ENCODE measurements around the gene KCNA2. TPM values are rescaled to one million over a fixed set of nuclear protein-coding genes. Genes with fewer than 3 reads are reported as not detected.

KCNA2 gene
- total RNA-seq, 1 experiment from 2014 or later = not detected

DNA sequence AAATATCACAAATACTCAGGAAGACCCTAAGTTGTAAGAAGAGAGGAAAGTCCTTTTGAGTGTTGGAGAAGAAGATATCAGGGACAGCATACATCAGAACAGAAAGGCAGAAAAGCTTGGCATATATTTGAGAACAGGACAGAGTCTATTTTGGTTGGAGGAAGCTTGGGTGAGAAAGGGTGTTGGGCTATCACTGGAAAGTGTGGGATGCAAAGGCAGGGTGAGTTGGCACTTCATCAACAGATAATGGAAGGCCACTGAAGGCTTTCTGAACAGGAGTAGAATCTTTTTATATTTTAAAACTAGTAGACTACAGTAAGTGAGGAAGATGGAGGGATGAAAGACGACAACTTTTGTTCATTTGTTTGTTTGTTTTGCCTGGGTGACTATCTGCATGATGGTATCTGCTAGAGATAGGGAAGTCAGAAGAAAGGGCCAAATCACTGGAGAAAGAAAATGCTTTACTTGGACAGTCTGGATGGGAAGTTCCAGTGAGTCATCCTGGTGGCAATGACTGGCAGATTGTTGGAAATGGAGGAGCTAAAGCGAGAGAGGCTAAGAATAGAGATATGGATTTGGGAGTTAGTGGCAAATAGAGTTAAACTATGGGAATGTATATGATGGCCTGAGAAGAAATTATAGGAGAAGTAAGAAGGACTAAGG, 33.7 kb upstream of the KCNA2 start:
- H3K4me3 ChIP-seq (ENCODE audit: low read length) = no peak overlapping the region
- H3K36me3 ChIP-seq (ENCODE audit: insufficient read depth, low read length) = no peaks in the 10 kb centered on the region
- H3K27ac ChIP-seq (ENCODE audit: low read length) = no peak overlapping the region
- no peaks in the 10 kb centered on the region for H3K4me1 ChIP-seq (ENCODE audit: low read length)
- H2AFZ ChIP-seq (ENCODE audit: low read length) = no peak overlapping the region
- no peaks in the 10 kb centered on the region for H4K20me1 ChIP-seq (ENCODE audit: insufficient read depth, low read depth, low read length)
- no peaks in the 10 kb centered on the region for H3K9me2 ChIP-seq (replicated peaks; ENCODE audit: insufficient read depth, low read length)
- H3K27me3 ChIP-seq (ENCODE audit: low read length) = no peaks in the 10 kb centered on the region
- H3K4me2 ChIP-seq (ENCODE audit: low read depth, low read length, poor library complexity, severe bottlenecking) = no peak overlapping the region
- no peak overlapping the region for H3K9ac ChIP-seq (ENCODE audit: low read length)
- DNase-seq = no peak
- no peaks in the 10 kb centered on the region for H3K79me2 ChIP-seq (ENCODE audit: low read length)
- no peaks in the 10 kb centered on the region for H3K9me3 ChIP-seq (ENCODE audit: low read length)

DNA sequence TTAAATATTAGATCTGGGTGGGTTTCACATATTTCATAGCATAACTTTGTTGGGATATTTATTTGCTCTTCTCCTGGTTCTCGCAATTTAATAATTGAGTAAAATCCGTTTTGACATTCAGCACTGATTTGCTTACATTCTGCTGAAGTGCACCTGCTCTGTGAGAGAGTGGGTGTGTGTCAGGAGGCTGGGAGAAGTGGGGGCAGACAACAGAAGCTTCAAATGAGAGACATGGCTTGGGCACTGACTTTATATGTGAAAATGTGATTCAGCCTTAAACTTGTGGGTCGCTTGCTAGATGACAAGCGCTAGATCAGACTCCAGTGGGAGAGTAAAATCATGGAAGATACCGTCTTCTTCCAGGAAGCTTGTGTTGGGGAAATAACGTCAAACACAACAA, 32.4 kb upstream of the KCNA2 start:
- H3K4me1 ChIP-seq (ENCODE audit: low read length) = no peaks in the 10 kb centered on the region
- H3K4me2 ChIP-seq (ENCODE audit: low read depth, low read length, poor library complexity, severe bottlenecking) = no peak overlapping the region
- H3K36me3 ChIP-seq (ENCODE audit: insufficient read depth, low read length) = no peaks in the 10 kb centered on the region
- H3K9ac ChIP-seq (ENCODE audit: low read length) = no peak overlapping the region
- no peaks in the 10 kb centered on the region for H3K9me2 ChIP-seq (replicated peaks; ENCODE audit: insufficient read depth, low read length)
- H3K27ac ChIP-seq (ENCODE audit: low read length) = no peak overlapping the region
- H3K4me3 ChIP-seq (ENCODE audit: low read length) = no peak overlapping the region
- H4K20me1 ChIP-seq (ENCODE audit: insufficient read depth, low read depth, low read length) = no peaks in the 10 kb centered on the region
- no peaks in the 10 kb centered on the region for H3K9me3 ChIP-seq (ENCODE audit: low read length)
- H3K27me3 ChIP-seq (ENCODE audit: low read length) = no peaks in the 10 kb centered on the region
- DNase-seq = no peak
- no peak overlapping the region for H2AFZ ChIP-seq (ENCODE audit: low read length)
- H3K79me2 ChIP-seq (ENCODE audit: low read length) = no peaks in the 10 kb centered on the region

DNA sequence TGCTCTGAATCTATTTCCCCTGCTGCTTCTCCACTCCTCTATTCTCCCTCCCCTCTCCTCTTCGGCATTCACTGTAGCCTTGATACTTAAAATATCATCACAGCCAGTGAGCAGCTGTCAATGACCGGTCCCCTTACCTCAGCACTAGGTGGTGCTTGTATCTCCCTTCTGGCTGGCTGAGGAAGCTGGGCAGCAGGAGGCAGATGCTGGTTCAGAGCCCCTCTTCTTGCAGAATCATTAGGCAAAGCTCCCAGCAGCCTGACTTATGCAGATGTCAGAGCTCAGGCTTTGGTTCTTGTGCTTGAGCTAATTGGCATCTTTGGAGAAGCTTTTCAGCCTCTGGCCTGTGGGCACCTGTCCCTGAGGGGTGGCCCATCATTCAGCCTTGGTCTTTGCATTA, 31.9 kb upstream of the KCNA2 start:
- no peak overlapping the region for H3K4me3 ChIP-seq (ENCODE audit: low read length)

DNA sequence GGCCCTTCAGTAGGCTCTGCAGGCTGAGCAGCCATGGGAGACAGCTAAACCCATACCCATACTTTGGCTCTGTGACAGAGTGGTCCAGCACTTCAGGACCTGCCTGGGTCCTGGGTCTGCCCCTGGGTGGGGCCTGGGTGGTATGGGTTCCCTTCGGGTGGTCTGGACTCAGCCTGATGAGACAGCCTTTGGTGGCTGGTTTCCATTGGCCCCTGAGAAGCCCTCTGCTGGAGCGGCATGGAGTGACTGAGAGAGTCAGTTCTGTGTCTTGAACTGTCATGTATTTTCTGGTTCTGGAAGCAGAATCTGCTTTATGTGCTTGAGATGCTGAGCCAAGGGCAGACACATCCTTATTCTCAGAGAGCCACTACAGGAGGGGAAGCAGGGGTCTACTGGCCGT, 31.3 kb upstream of the KCNA2 start:
- Histone ChIP-seq H2AFZ (ENCODE audit: low read length) (no peak overlapping the region), H4K20me1 (ENCODE audit: insufficient read depth, low read depth, low read length) (no peaks in the 10 kb centered on the region), H3K9ac (ENCODE audit: low read length) (no peak overlapping the region), H3K9me3 (ENCODE audit: low read length) (no peaks in the 10 kb centered on the region), H3K79me2 (ENCODE audit: low read length) (no peaks in the 10 kb centered on the region), H3K27ac (ENCODE audit: low read length) (no peak overlapping the region), H3K27me3 (ENCODE audit: low read length) (no peaks in the 10 kb centered on the region), H3K4me1 (ENCODE audit: low read length) (no peaks in the 10 kb centered on the region), H3K36me3 (ENCODE audit: insufficient read depth, low read length) (no peaks in the 10 kb centered on the region), H3K4me2 (ENCODE audit: low read depth, low read length, poor library complexity, severe bottlenecking) (no peak overlapping the region), H3K4me3 (ENCODE audit: low read length) (no peak overlapping the region), H3K9me2 (replicated peaks; ENCODE audit: insufficient read depth, low read length) (no peaks in the 10 kb centered on the region)
- no peak for DNase-seq

More for the DNA sequence above, 31.9 kb upstream of the KCNA2 start:
- H3K9me3 ChIP-seq (ENCODE audit: low read length) = no peaks in the 10 kb centered on the region
- H3K9me2 ChIP-seq (replicated peaks; ENCODE audit: insufficient read depth, low read length) = no peaks in the 10 kb centered on the region
- no peaks in the 10 kb centered on the region for H3K4me1 ChIP-seq (ENCODE audit: low read length)
- H3K27ac ChIP-seq (ENCODE audit: low read length) = no peak overlapping the region
- no peaks in the 10 kb centered on the region for H3K79me2 ChIP-seq (ENCODE audit: low read length)
- H3K4me2 ChIP-seq (ENCODE audit: low read depth, low read length, poor library complexity, severe bottlenecking) = no peak overlapping the region
- no peaks in the 10 kb centered on the region for H4K20me1 ChIP-seq (ENCODE audit: insufficient read depth, low read depth, low read length)
- no peaks in the 10 kb centered on the region for H3K36me3 ChIP-seq (ENCODE audit: insufficient read depth, low read length)
- DNase-seq = no peak
- H3K27me3 ChIP-seq (ENCODE audit: low read length) = no peaks in the 10 kb centered on the region
- no peak overlapping the region for H3K9ac ChIP-seq (ENCODE audit: low read length)
- H2AFZ ChIP-seq (ENCODE audit: low read length) = no peak overlapping the region

DNA sequence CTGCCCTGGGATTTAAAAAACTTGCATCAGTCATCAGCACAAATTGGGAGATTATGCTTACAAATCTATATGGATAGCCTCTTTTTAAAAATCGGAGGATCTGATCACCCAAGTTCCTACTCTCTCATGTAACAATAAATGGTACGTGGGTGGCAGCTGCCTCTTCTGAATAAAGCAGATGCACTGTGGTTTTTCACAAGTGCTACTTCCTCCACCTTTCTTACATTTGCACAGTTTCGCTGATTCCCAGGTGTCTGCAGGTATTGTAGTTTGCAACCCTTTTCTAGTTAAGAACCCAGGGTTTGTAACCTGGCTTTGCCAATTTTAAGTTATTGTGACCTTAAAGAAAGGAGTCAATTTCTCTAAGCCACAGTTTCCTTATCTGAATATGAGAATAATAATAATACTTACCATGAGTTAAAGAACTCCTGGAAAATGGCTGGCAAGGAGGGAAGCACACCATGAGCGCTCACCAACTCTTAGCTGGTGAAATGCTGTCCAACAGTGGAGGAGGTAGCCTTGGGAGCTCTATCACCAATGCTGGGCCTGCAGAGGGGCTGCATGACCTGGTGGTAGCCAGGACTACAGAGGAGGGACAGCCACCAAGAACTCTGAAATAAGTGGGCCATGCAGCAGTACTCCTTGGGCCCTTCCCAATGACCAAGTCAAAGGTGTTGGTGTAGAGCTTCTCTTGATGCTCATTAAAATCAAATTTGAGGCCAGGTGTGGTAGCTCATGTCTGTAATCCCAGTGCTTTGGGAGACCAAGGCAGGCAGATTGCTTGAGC, 30.2 kb upstream of the KCNA2 start:
- Histone ChIP-seq H3K9me3 (ENCODE audit: low read length) (no peaks in the 10 kb centered on the region), H3K36me3 (ENCODE audit: insufficient read depth, low read length) (no peaks in the 10 kb centered on the region), H3K27me3 (ENCODE audit: low read length) (no peaks in the 10 kb centered on the region), H3K4me3 (ENCODE audit: low read length) (no peak overlapping the region), H3K9me2 (replicated peaks; ENCODE audit: insufficient read depth, low read length) (no peaks in the 10 kb centered on the region), H3K27ac (ENCODE audit: low read length) (no peak overlapping the region), H2AFZ (ENCODE audit: low read length) (no peak overlapping the region), H3K4me1 (ENCODE audit: low read length) (no peaks in the 10 kb centered on the region), H3K79me2 (ENCODE audit: low read length) (no peaks in the 10 kb centered on the region), H3K9ac (ENCODE audit: low read length) (no peak overlapping the region), H3K4me2 (ENCODE audit: low read depth, low read length, poor library complexity, severe bottlenecking) (no peak overlapping the region), H4K20me1 (ENCODE audit: insufficient read depth, low read depth, low read length) (no peaks in the 10 kb centered on the region)
- no peak for DNase-seq

DNA sequence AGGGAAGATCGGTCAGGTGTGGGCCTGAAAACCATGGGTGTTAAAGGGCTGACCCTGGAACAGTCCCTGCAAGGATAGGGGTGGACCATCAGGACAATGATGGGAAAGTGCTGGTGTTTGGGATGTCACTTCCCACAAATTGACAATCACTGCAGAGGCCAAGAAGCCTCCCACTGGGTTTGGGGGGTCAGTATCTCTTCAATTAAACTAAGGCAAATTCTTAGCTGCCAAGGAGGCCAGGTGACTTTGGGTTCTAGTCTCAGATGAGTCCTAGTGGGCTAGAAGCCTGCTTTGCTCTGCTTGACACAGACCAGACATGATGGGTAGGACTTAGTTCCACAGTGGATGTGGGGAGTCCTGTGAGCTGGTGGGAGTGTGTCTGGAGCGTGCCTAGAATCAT, 29.3 kb upstream of the KCNA2 start:
- Histone ChIP-seq H3K36me3 (ENCODE audit: insufficient read depth, low read length) (no peaks in the 10 kb centered on the region), H3K4me1 (ENCODE audit: low read length) (no peaks in the 10 kb centered on the region), H3K9ac (ENCODE audit: low read length) (no peak overlapping the region), H3K9me2 (replicated peaks; ENCODE audit: insufficient read depth, low read length) (no peaks in the 10 kb centered on the region), H3K9me3 (ENCODE audit: low read length) (no peaks in the 10 kb centered on the region), H3K79me2 (ENCODE audit: low read length) (no peaks in the 10 kb centered on the region), H4K20me1 (ENCODE audit: insufficient read depth, low read depth, low read length) (no peaks in the 10 kb centered on the region), H3K27me3 (ENCODE audit: low read length) (no peaks in the 10 kb centered on the region), H2AFZ (ENCODE audit: low read length) (no peak overlapping the region), H3K4me2 (ENCODE audit: low read depth, low read length, poor library complexity, severe bottlenecking) (no peak overlapping the region), H3K27ac (ENCODE audit: low read length) (no peak overlapping the region), H3K4me3 (ENCODE audit: low read length) (no peak overlapping the region)
- DNase-seq = no peak

DNA sequence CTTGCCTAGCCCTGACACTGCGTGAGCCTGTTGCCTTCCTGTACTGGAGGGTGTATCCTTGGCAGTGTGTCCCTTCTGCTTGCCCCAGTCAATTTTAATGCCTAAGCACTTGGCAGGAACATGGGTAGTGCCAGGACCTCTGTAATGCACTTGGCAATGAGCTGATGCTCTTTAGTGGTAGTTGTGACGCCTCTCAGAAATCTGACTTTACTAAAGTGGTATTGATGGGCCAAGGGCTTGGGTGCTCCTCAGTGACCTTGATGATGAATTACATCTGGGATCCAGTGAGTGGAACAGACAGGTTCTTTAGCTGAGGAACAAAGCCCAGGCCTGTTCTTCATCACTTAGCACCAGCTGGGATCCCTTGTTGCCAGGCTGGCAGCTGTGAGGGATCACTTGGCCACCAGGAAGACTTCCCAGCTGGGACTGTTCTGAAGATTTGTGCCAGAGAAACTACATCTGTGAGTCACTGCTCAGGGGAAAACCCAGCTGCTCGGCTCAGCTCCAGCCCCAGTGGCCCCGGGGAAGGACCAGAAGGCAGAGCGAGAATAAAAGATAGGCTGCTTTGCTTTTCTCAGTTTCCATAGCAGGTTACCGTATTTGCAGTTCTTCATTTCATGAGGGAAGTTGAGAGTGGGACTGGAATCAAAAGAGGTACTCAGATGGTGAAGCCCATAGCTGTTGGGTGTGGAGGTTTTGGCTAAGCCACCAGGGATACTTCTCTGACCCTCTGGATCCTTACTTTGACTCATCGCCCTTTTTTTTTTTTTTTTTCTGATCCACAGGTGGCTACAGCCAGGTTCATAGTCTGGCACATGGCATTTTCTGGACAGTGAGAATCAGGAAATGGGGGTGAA, 28.5 kb upstream of the KCNA2 start:
- H3K27ac ChIP-seq (ENCODE audit: low read length) = no peak overlapping the region
- H3K79me2 ChIP-seq (ENCODE audit: low read length) = no peaks in the 10 kb centered on the region
- DNase-seq = no peak
- no peaks in the 10 kb centered on the region for H3K9me3 ChIP-seq (ENCODE audit: low read length)
- no peaks in the 10 kb centered on the region for H4K20me1 ChIP-seq (ENCODE audit: insufficient read depth, low read depth, low read length)
- H2AFZ ChIP-seq (ENCODE audit: low read length) = no peak overlapping the region
- H3K9ac ChIP-seq (ENCODE audit: low read length) = no peak overlapping the region
- no peaks in the 10 kb centered on the region for H3K27me3 ChIP-seq (ENCODE audit: low read length)
- H3K9me2 ChIP-seq (replicated peaks; ENCODE audit: insufficient read depth, low read length) = no peaks in the 10 kb centered on the region
- H3K4me3 ChIP-seq (ENCODE audit: low read length) = no peak overlapping the region
- no peaks in the 10 kb centered on the region for H3K36me3 ChIP-seq (ENCODE audit: insufficient read depth, low read length)
- H3K4me1 ChIP-seq (ENCODE audit: low read length) = no peaks in the 10 kb centered on the region
- H3K4me2 ChIP-seq (ENCODE audit: low read depth, low read length, poor library complexity, severe bottlenecking) = no peak overlapping the region

DNA sequence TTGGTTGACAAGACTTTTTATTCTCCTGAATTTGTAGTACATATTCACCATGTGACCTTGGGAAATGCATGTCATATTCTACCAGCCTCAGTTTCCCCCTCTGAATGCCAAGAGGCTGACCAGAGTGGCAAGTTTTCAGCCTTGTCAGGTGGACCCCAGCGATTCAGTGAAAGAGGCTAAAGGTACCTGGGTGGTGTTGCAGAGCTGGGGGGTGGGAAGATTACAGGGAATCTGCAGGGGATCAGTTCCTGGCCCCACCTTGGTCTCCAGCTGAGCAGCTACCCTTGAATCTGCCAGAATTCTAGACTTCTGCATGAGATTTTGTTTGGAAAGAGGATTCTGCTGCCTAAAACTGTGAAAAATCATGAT, 27.9 kb upstream of the KCNA2 start:
- no peaks in the 10 kb centered on the region for H3K4me1 ChIP-seq (ENCODE audit: low read length)
- no peak overlapping the region for H2AFZ ChIP-seq (ENCODE audit: low read length)
- H3K27me3 ChIP-seq (ENCODE audit: low read length) = no peaks in the 10 kb centered on the region
- H3K9me2 ChIP-seq (replicated peaks; ENCODE audit: insufficient read depth, low read length) = no peaks in the 10 kb centered on the region
- no peak overlapping the region for H3K27ac ChIP-seq (ENCODE audit: low read length)
- H3K79me2 ChIP-seq (ENCODE audit: low read length) = no peaks in the 10 kb centered on the region
- no peaks in the 10 kb centered on the region for H3K9me3 ChIP-seq (ENCODE audit: low read length)
- no peak overlapping the region for H3K9ac ChIP-seq (ENCODE audit: low read length)
- H3K36me3 ChIP-seq (ENCODE audit: insufficient read depth, low read length) = no peaks in the 10 kb centered on the region
- DNase-seq = no peak
- no peak overlapping the region for H3K4me3 ChIP-seq (ENCODE audit: low read length)
- no peaks in the 10 kb centered on the region for H4K20me1 ChIP-seq (ENCODE audit: insufficient read depth, low read depth, low read length)
- no peak overlapping the region for H3K4me2 ChIP-seq (ENCODE audit: low read depth, low read length, poor library complexity, severe bottlenecking)
